PC-3 (cell line): ENCODE data around the gene MOGAT3.

Experiments
- EZH2 ChIP-seq: fragments of 300-600 bp; sonication (generic); IDR thresholded peaks from one replicate; pipeline ENCODE4 v1.6.1; 2017; ENCODE audit warnings: antibody characterized with exemption, mild to moderate bottlenecking, low read length; ENCODE audit not compliant: unreplicated experiment
- EZH2phosphoT487 ChIP-seq: fragments of 300-600 bp; sonication (generic); IDR thresholded peaks from 2 replicates; pipeline ENCODE4 v1.6.1; 2018; ENCODE audit warnings: mild to moderate bottlenecking, antibody characterized with exemption, low read length, borderline replicate concordance
- TF ChIP-seq, protein P1 (sequence below): fragments of 300-600 bp; sonication (generic); conservative IDR thresholded peaks from 2 replicates; pipeline ENCODE4 v1.5.1; 2017; ENCODE audit warnings: antibody characterized with exemption, low read depth, mild to moderate bottlenecking, low read length

DNA sequence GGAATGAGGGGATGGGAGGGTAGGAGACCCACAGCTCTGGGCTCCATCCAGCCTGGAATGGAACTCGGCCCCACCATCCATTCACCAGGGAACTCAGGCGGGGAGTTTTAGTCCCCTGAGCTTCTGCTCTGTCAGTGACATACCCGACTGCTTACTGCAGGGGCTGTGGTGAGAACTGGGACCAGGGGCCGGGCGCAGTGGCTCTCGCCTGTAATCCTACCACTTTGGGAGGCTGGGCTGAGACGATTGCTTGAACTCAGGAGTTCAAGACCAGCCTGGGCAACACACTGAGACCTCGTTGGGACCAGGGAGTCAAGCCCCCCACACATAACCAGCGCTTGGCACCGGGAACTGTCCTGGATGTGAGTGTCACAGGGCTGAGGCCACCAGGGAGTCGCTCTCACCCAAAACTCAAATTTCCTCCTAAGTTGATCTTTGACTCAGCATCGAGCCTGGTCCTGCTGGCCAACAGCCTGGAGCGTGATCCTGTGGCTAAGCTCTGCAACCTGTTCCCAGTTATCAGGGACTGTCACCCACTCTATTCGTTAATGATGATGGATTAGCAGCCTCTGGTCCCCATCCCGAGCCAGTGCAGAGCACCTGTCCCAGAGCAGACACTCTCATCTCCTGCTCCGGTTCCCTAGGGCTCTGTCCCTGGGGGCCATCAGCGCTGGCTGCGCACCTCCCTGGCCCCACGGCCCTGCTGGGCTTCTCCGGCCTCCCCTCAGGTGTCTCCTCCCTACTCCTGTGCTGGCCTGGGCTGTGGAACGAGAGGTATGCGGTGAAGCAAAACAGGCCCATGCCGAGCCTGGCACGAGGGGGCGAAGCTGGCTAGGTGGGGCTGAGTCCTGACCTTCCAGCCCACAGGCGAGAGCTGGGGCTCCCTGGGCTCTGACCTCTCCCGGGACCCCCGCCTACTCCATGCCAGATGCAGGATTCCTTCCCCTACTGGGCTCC lies 37.7 kb upstream of the MOGAT3 start:
- no peak for TF ChIP-seq EZH2
- TF ChIP-seq, protein P1, sequence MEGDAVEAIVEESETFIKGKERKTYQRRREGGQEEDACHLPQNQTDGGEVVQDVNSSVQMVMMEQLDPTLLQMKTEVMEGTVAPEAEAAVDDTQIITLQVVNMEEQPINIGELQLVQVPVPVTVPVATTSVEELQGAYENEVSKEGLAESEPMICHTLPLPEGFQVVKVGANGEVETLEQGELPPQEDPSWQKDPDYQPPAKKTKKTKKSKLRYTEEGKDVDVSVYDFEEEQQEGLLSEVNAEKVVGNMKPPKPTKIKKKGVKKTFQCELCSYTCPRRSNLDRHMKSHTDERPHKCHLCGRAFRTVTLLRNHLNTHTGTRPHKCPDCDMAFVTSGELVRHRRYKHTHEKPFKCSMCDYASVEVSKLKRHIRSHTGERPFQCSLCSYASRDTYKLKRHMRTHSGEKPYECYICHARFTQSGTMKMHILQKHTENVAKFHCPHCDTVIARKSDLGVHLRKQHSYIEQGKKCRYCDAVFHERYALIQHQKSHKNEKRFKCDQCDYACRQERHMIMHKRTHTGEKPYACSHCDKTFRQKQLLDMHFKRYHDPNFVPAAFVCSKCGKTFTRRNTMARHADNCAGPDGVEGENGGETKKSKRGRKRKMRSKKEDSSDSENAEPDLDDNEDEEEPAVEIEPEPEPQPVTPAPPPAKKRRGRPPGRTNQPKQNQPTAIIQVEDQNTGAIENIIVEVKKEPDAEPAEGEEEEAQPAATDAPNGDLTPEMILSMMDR, result no peak
- no peak for TF ChIP-seq EZH2phosphoT487
